HepG2 (cell line): ENCODE data around the gene MYO1G.

ENCODE experiments used
- EP300 ChIP-seq, 3 experiments: sonication (generic) in 1 of 3; formaldehyde crosslinking in 1 of 3; IDR thresholded peaks; 2 replicates each; pipeline versions ENCODE4 v1.5.1 to v1.6.1; 2011 to 2020; ENCODE audit warnings: low read depth in 2 of 3, low read length in 2 of 3, borderline replicate concordance in 1 of 3, improper control_type of control experiment in 1 of 3, mild to moderate bottlenecking in 1 of 3, missing genetic modification reagents in 1 of 3, moderate library complexity in 1 of 3
- FOXJ3 ChIP-seq: sonication (generic); formaldehyde crosslinking; IDR thresholded peaks from 2 replicates; pipeline ENCODE4 v1.4.0; 2020; ENCODE audit warnings: missing genetic modification reagents, mild to moderate bottlenecking, borderline replicate concordance
- TRAFD1 ChIP-seq: sonication (generic); formaldehyde crosslinking; IDR thresholded peaks from 2 replicates; pipeline ENCODE4 v1.5.1; 2020; ENCODE audit warnings: missing genetic modification reagents, mild to moderate bottlenecking, borderline replicate concordance
- ZNF768 ChIP-seq: sonication (generic); formaldehyde crosslinking; IDR thresholded peaks from 2 replicates; pipeline ENCODE4 v1.4.0; 2020; ENCODE audit warnings: missing genetic modification reagents

DNA sequence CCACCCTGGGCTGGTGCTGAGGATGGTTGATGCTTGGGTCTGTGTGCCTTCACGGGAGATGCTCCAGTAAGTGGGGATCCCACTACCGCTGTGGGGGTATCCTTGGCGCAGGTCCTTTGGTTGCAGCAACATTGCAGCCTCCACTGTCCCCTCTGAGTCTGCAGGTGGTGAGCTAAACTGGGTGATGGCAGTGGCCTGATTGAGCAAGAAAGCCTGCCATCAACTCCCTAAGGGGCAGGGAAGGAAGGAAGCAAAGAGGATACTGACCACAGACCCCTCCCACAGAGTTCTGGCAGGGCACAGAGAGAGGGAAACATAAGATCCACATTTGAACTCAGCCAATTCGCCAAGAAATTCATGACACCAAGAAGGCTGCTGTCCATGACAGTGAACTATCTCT lies 43.2 kb downstream of the MYO1G start:
- TF ChIP-seq TRAFD1 (CRISPR knock-in tag), result no peak
- no peak for TF ChIP-seq EP300 (IDR thresholded peaks at IDR 0.05; ENCODE audit: low read depth in 2 of 2, low read length in 2 of 2)
- TF ChIP-seq EP300 (CRISPR knock-in tag; IDR thresholded peaks at IDR 0.05; ENCODE audit: borderline replicate concordance), result no peak
- no peak for TF ChIP-seq ZNF768 (CRISPR knock-in tag)
- no peak for TF ChIP-seq FOXJ3 (CRISPR knock-in tag)
